GM21526 (cell line): Measurements from ENCODE around the gene CD180.
"Not testable (repeated sequence)": the region's sequence is repeated elsewhere in the genome, so short reads cannot be mapped to it uniquely, and the experiment has no call there.

Experiments
- ATAC-seq: cut with Tn5 transposase; IDR thresholded peaks from one replicate; pipeline ENCODE4 v1.9.1; 2021; ENCODE audit warnings: moderate library complexity; ENCODE audit not compliant: unreplicated experiment, low FRiP score

Gene CD180

GRCh38 chr5:67189931-67190330 lies 6.7 kb downstream of the CD180 start:
- ATAC-seq: no peak

- ATAC-seq: no peak
These were observed 7.6 kb downstream of the CD180 start for GRCh38 chr5:67189079-67189354.

- no peak for ATAC-seq
These were observed 8.1 kb downstream of the CD180 start for GRCh38 chr5:67188274-67189078.

GRCh38 chr5:67187006-67187715 lies 9.4 kb downstream of the CD180 start:
- peak; percentile 68 for ATAC-seq

- no peak for ATAC-seq
These were observed 12.7 kb downstream of the CD180 start for GRCh38 chr5:67183859-67184258.

GRCh38 chr5:67182301-67182790 lies 14.3 kb downstream of the CD180 start:
- no peak for ATAC-seq

- ATAC-seq: no peak
These were observed 14.9 kb downstream of the CD180 start for GRCh38 chr5:67181648-67182221.

GRCh38 chr5:67179697-67180361 lies 16.8 kb downstream of the CD180 start:
- ATAC-seq: no peak

GRCh38 chr5:67178966-67179365 lies 17.6 kb downstream of the CD180 start:
- no peak for ATAC-seq

GRCh38 chr5:67178085-67178484 lies 18.5 kb downstream of the CD180 start:
- no peak for ATAC-seq

GRCh38 chr5:67176936-67177335 lies 19.7 kb downstream of the CD180 start:
- ATAC-seq: no peak

- ATAC-seq: no peak
These were observed 22.6 kb downstream of the CD180 start for GRCh38 chr5:67173959-67174358.

GRCh38 chr5:67173351-67173750 lies 23.2 kb downstream of the CD180 start:
- ATAC-seq: not testable (repeated sequence)

GRCh38 chr5:67170767-67171166 lies 25.8 kb downstream of the CD180 start:
- ATAC-seq: no peak

- no peak for ATAC-seq
These were observed 28.5 kb downstream of the CD180 start for GRCh38 chr5:67168069-67168468.

GRCh38 chr5:67166460-67167285 lies 29.9 kb downstream of the CD180 start:
- peak; percentile 43 for ATAC-seq

GRCh38 chr5:67165526-67166459 lies 30.8 kb downstream of the CD180 start:
- ATAC-seq: peak; percentile 90

GRCh38 chr5:67164856-67165525 lies 31.6 kb downstream of the CD180 start:
- no peak for ATAC-seq
